Glutamatergic neuron (in vitro differentiated cells): ENCODE data around the gene ATP1A2. TPM values are rescaled to one million over a fixed set of nuclear protein-coding genes. Genes with fewer than 3 reads are reported as not detected.

Source experiments
- DNase-seq: peaks from one replicate; pipeline ENCODE4 v3.0.0; 2022
- H3K27ac Mint-ChIP-seq: one replicate; pipeline ENCODE4 v1.8.0; 2020; ENCODE audit warnings: mild to moderate bottlenecking, mixed read lengths, inconsistent platforms; ENCODE audit not compliant: unreplicated experiment
- H3K27me3 Mint-ChIP-seq: one replicate; pipeline ENCODE4 v1.8.0; 2020; ENCODE audit warnings: mild to moderate bottlenecking, moderate library complexity, mixed read lengths, inconsistent platforms; ENCODE audit not compliant: unreplicated experiment
- H3K36me3 Mint-ChIP-seq: one replicate; pipeline ENCODE4 v1.8.0; 2020; ENCODE audit warnings: mild to moderate bottlenecking, mixed read lengths, inconsistent platforms; ENCODE audit not compliant: unreplicated experiment
- H3K4me1 Mint-ChIP-seq: one replicate; pipeline ENCODE4 v1.8.0; 2020; ENCODE audit warnings: mild to moderate bottlenecking, low read depth, mixed read lengths, inconsistent platforms; ENCODE audit not compliant: unreplicated experiment
- H3K4me3 Mint-ChIP-seq: one replicate; pipeline ENCODE4 v1.8.0; 2020; ENCODE audit warnings: mild to moderate bottlenecking, mixed read lengths, inconsistent platforms; ENCODE audit not compliant: unreplicated experiment
- H3K9me3 Mint-ChIP-seq: one replicate; pipeline ENCODE4 v1.8.0; 2020; ENCODE audit warnings: mild to moderate bottlenecking, moderate library complexity, mixed read lengths, inconsistent platforms; ENCODE audit not compliant: unreplicated experiment
- total RNA-seq: library from RNA; stranded (reverse); fragmentation: NEBNext Ultra II Directional; extraction: Animal tissue kit (Norgen Biotek cat#: 25700); gene quantifications from one replicate; pipeline ENCODE4 v1.2.1, GENCODE V29; 2021; ENCODE audit not compliant: unreplicated experiment
- TF ChIP-seq, protein P1 (sequence below): fragments of 200-600 bp; sonication (generic); IDR thresholded peaks from one replicate; pipeline ENCODE4 v1.5.0; 2021; ENCODE audit not compliant: partially characterized antibody, unreplicated experiment

Gene ATP1A2
- total RNA-seq, 1 donor from 2014 or later, result not detected

DNA sequence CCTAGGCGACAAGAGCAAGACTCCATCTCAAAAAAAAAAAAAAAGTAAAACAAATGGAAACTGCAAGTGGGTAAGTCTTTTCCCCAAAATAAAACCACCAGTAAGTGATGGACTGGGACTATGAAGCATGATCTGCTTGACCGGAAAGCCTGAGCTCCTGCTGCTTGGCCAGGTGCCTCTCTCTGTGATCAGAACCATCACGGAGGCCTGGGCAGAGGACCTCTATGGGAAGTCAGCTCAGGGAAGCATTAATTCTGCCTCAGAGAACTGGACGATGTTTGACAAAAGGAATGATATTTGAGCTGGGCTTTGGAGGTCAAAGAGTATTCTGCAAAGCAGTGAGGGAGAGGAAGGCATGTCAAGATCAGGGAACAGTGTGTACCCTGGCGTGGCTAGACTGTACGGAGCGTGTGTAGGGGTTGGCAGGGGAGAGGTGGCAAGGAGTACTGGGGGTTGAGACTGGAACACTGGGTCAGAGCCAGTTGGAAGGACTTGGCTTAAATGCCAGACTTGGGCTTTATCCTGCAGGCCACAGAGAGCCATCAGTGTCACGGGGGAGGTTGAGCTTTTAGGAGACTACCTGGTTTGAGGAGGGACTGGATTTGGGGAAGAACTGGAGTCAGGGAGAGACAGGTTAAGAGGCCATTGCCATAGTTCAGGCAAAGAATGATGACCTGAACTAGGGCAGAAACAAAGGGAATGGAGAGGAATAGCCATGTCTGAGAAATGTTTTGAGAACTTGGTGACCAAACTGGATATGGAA is 16.4 kb downstream of the ATP1A2 start:
- TF ChIP-seq, protein P1, sequence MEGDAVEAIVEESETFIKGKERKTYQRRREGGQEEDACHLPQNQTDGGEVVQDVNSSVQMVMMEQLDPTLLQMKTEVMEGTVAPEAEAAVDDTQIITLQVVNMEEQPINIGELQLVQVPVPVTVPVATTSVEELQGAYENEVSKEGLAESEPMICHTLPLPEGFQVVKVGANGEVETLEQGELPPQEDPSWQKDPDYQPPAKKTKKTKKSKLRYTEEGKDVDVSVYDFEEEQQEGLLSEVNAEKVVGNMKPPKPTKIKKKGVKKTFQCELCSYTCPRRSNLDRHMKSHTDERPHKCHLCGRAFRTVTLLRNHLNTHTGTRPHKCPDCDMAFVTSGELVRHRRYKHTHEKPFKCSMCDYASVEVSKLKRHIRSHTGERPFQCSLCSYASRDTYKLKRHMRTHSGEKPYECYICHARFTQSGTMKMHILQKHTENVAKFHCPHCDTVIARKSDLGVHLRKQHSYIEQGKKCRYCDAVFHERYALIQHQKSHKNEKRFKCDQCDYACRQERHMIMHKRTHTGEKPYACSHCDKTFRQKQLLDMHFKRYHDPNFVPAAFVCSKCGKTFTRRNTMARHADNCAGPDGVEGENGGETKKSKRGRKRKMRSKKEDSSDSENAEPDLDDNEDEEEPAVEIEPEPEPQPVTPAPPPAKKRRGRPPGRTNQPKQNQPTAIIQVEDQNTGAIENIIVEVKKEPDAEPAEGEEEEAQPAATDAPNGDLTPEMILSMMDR, result no peak
- DNase-seq, result no peak
- no peak overlapping the region for H3K4me3 Mint-ChIP-seq
- no peak overlapping the region for H3K27ac Mint-ChIP-seq
- no peaks in the 10 kb centered on the region for H3K9me3 Mint-ChIP-seq
- no peaks in the 10 kb centered on the region for H3K36me3 Mint-ChIP-seq
- peaks cover 5% of the 10 kb centered on the region for H3K27me3 Mint-ChIP-seq
- no peaks in the 10 kb centered on the region for H3K4me1 Mint-ChIP-seq

DNA sequence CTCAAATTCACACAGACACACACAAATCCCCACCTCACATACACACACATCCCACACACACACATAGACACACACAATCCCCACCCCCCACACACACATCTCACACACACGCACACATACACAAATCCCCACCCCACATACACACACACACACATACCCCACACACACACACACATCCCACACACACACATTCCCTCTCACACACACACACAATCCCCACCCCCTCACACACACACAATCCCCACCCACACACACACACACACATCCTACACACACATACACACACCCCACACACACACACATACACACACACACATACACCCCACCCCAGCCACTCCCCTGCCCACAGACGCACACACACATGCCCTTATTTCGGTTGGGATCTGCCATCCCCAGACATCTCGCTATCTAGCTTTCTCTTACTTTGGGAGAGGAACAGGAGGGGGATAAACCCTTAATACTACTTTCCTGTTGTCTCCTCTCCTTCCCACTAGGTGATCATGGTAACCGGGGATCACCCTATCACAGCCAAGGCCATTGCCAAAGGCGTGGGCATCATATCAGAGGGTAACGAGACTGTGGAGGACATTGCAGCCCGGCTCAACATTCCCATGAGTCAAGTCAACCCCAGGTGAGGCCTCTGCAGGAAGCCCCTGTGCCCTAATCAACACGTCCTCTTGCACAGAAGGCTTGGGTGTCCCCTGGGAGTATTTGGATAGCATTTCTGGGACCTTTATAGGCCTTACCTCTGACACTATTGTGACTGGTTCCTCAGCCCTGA is 18.6 kb downstream of the ATP1A2 start:
- Mint-ChIP-seq H3K4me3 (no peak overlapping the region), H3K9me3 (no peaks in the 10 kb centered on the region), H3K36me3 (no peaks in the 10 kb centered on the region), H3K27me3 (peaks cover 6% of the 10 kb centered on the region), H3K4me1 (no peaks in the 10 kb centered on the region), H3K27ac (no peak overlapping the region)
- no peak for DNase-seq
- TF ChIP-seq, protein P1, result no peak

GRCh38 chr1:160134791-160135572 is 19.4 kb downstream of the ATP1A2 start:
- no peaks in the 10 kb centered on the region for H3K9me3 Mint-ChIP-seq
- DNase-seq, result no peak
- H3K27me3 Mint-ChIP-seq, result peaks cover 6% of the 10 kb centered on the region
- TF ChIP-seq, protein P1, result no peak
- no peaks in the 10 kb centered on the region for H3K4me1 Mint-ChIP-seq
- no peak overlapping the region for H3K4me3 Mint-ChIP-seq
- H3K27ac Mint-ChIP-seq, result no peak overlapping the region
- H3K36me3 Mint-ChIP-seq, result no peaks in the 10 kb centered on the region

GRCh38 chr1:160136121-160136925 is 20.8 kb downstream of the ATP1A2 start:
- Mint-ChIP-seq H3K4me1 (no peaks in the 10 kb centered on the region), H3K27ac (no peak overlapping the region), H3K27me3 (peaks cover 4% of the 10 kb centered on the region), H3K9me3 (no peaks in the 10 kb centered on the region), H3K4me3 (no peak overlapping the region), H3K36me3 (no peaks in the 10 kb centered on the region)
- DNase-seq, result no peak
- TF ChIP-seq, protein P1, result no peak
